Measurements from ENCODE around the gene UBE2D2.

DNA sequence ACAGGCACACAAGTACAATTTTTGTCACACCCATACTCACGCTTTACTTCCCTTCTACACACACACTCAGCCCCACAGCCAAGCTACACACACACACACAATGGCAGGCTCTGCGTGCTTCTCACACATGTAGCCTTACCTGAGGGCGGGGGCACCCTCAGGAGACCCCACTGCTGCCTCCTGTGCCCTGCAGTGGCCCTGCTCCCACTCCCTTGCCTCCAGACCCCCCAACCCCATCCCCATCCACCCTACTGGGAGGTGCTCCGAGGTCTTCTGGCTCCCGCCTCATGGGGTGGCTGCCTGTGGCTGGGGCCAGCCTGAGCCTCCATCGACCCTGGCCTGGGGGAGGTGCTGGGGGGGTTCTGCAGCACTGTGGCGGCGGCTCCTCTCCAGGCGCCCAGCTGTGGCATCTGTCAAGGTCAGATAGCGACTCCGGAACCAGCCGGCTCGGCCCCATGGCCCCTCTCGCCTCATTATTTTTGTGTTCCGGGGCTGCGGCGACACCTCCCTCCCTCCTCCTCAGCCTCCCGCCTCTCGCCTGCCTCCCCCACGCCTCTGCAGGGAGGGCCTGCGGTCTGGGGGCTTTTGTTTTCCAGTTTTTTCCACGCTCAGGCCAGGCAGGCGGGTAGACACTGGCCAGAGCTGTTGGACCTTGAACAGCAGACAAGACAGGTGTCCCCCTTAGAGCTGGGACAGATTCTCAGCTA is 108.7 kb downstream of the UBE2D2 start:
- TF ChIP-seq, protein P1, sequence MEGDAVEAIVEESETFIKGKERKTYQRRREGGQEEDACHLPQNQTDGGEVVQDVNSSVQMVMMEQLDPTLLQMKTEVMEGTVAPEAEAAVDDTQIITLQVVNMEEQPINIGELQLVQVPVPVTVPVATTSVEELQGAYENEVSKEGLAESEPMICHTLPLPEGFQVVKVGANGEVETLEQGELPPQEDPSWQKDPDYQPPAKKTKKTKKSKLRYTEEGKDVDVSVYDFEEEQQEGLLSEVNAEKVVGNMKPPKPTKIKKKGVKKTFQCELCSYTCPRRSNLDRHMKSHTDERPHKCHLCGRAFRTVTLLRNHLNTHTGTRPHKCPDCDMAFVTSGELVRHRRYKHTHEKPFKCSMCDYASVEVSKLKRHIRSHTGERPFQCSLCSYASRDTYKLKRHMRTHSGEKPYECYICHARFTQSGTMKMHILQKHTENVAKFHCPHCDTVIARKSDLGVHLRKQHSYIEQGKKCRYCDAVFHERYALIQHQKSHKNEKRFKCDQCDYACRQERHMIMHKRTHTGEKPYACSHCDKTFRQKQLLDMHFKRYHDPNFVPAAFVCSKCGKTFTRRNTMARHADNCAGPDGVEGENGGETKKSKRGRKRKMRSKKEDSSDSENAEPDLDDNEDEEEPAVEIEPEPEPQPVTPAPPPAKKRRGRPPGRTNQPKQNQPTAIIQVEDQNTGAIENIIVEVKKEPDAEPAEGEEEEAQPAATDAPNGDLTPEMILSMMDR (IDR thresholded peaks at IDR 0.05), result no peak
- no peak for TF ChIP-seq ZFX (IDR thresholded peaks at IDR 0.05; ENCODE audit: borderline replicate concordance)
